GM18505 (cell line): ENCODE data around the gene OR5F1.

Source experiments
- ATAC-seq: cut with Tn5 transposase; IDR thresholded peaks from one replicate; pipeline ENCODE4 v1.9.1; 2021; ENCODE audit not compliant: unreplicated experiment
- POLR2A ChIP-seq: IDR thresholded peaks from 4 replicates; pipeline ENCODE4 v1.6.1; 2011; ENCODE audit warnings: borderline replicate concordance; ENCODE audit not compliant: insufficient read depth, insufficient read length; ENCODE audit errors: extremely low read depth

The OR5F1 gene

GRCh38 chr11:55994525-55994924 lies at the start of gene OR5F1:
OR5F1 (minus strand) TSS chr11:55994625; CDS start chr11:55994625, 0 bp downstream.
- TF ChIP-seq POLR2A = no peak
- ATAC-seq = no peak

DNA sequence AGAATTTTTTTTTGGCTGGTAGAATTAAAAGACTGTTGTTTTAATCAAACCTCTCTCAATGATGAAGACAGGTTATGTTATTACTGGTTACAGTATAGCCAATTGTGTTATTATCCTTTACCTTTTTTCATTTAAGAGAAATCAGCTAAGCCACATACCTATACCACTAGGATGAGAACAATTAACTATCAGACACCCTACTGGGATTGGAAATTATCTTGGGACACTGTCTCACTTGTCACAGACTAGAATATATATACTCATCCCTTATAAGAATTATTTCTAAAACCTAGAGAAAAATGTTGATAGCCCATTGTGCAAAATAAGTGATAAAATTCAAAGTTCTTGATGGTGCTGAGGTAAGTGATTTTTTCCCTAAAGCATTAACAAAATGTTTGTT lies 32.9 kb upstream of the OR5F1 start, which contains the start of gene OR5AS1:
TSS of gene OR5AS1 (plus strand) at position 301 of the 400 bp plus-strand sequence. CDS start 2,765 bp downstream, outside the sequence.
- no peak for TF ChIP-seq POLR2A
- no peak for ATAC-seq

DNA sequence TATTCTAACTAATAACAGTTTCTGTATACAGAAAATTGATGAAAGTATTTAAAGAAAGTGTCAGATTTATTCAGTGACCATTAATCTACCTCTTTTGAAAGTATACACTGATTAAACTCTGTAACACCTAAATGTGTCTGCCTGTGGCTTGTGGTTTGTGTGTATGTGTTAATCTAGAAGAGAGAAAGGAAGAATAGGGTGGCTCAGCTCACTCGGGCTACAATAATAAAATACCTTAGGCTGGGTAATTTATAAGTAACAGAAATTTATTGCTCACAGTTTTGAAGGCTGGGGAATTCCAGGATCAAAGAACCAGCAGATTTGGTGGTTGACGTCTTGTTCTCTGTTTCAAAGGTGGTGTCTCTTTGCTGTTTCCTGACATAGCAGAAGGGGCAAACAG lies 19.4 kb upstream of the OR5F1 start:
- ATAC-seq = no peak
- TF ChIP-seq POLR2A = no peak

DNA sequence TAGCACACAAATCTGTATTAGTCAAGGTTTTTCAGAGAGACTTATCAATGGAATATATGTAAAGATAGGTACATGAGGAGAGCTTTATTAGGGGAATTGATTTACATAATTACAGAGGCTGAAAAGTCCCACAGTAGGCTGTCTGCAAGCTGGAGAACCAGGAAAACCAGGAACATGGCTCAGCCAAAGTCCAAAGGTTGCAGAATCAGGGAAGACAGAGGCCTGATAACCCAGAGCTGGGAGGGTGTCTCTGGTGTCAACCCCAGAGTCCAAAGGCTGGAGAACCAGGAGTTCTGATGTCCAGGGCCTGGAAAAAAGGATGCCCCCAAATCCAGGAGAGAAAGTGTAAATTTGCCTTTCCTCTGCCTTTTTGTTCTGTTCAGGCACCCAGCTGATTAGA lies 16.3 kb upstream of the OR5F1 start:
- no peak for TF ChIP-seq POLR2A
- ATAC-seq = no peak

GRCh38 chr11:55970935-55971334 lies 23.5 kb downstream of the OR5F1 start:
- TF ChIP-seq POLR2A = no peak
- ATAC-seq = no peak

DNA sequence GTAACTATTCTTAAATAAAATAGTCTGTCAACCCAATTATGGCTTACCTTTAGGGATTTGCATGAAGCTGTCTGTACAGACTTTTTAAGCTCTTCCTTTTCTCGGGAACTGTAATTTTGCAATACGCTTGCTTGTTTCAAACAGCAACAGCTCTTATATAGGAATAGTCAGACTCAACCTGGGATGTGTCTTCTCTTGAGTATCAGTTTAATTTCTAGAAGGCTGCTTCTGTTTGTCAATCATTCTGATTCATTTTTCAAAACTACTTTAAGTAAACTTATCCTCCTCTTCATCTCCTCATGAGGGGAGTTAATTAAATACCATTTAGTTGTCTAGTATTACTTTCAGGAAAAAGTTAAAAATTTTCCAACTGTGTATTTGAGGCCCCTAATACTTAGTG lies 24.6 kb downstream of the OR5F1 start, which contains the start of gene OR10AG1:
TSS of gene OR10AG1 (minus strand) at position 101 of the 400 bp plus-strand sequence. CDS start at position 63, 38 bp downstream.
- no peak for TF ChIP-seq POLR2A
- ATAC-seq = no peak

- ATAC-seq = no peak
- no peak for TF ChIP-seq POLR2A
Measured at GRCh38 chr11:55967914-55968313, 26.5 kb downstream of the OR5F1 start.

DNA sequence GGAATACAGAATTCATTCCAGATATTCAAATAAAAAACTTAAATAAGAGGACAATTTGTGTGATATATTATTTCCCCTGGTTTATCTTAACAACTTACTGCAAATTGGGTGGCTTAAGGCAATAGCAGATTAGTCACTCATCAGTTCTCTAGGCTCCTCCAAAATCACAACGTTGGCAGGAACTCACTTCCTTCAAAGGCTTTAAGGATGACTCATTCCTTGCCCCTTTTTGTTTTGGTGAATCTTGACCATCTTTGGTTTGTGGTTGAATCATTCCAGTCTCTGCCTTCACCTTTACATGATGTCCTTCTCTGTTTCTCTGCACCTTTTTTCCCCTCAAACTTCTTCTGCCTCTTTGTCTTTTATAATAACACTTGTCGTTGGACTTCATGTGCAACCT lies 28.0 kb downstream of the OR5F1 start:
- TF ChIP-seq POLR2A = no peak

DNA sequence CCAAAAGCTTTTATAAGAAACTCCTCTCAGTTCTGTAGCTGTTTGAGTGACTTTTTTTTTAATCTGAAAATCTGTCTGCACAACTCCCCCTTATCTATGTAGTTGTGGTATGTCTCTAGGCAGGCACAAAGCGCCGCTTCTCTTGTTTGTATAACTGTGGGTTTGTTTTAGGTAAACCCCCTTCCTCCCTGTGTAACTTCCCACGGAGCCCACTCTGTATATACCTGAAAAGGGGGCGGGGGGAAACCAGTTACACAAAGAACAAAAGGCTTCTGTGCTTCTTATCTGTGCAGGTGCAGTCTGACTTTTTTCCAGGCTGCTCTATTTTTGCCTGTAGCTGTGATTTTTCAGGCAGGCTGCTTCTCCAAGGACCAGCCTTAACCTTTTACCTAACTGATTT lies 37.9 kb downstream of the OR5F1 start:
- no peak for ATAC-seq
- TF ChIP-seq POLR2A = no peak

More for the DNA sequence above, 28.0 kb downstream of the OR5F1 start:
- no peak for ATAC-seq

GRCh38 chr11:55949330-55949729 lies 45.1 kb downstream of the OR5F1 start:
- no peak for TF ChIP-seq POLR2A
- ATAC-seq = no peak
